Stimulated activated CD8-positive, alpha-beta memory T cell treated with anti-CD3 and anti-CD28 coated beads, Interleukin-4, amount 100 ng/mL, for 1 hour (primary cell): ENCODE measurements around the gene TMED6.

Experiments used
- DNase-seq, 2 donors: peaks; one replicate each; pipeline ENCODE4 v3.0.0-alpha.2; 2020; ENCODE audit warnings: low read depth in 2 of 2, low spot score in 1 of 2

The TMED6 gene

GRCh38 chr16:69351309-69352027 is at the start of gene TMED6:
Gene TMED6, minus strand, starts transcription at chr16:69351786. Its CDS starts 33 bp downstream, at chr16:69351753.
- no peak for DNase-seq

GRCh38 chr16:69399361-69399760 is 47.8 kb upstream of the TMED6 start:
- no peak for DNase-seq

GRCh38 chr16:69397821-69398521 is 46.4 kb upstream of the TMED6 start:
- DNase-seq: no peak

- peak; percentile 38 to 50 for DNase-seq
Measured at GRCh38 chr16:69396187-69397061, 44.8 kb upstream of the TMED6 start.

- DNase-seq: no peak
Measured at GRCh38 chr16:69395859-69396186, 44.2 kb upstream of the TMED6 start.

- no peak for DNase-seq
Measured at GRCh38 chr16:69393898-69394849, 42.6 kb upstream of the TMED6 start.

GRCh38 chr16:69386596-69386995 is 35.0 kb upstream of the TMED6 start:
- no peak for DNase-seq

GRCh38 chr16:69384974-69385373 is 33.4 kb upstream of the TMED6 start:
- DNase-seq: no peak

GRCh38 chr16:69382421-69382820 is 30.8 kb upstream of the TMED6 start:
- no peak for DNase-seq

GRCh38 chr16:69381231-69381630 is 29.6 kb upstream of the TMED6 start:
- no peak for DNase-seq

- DNase-seq: no peak
Measured at GRCh38 chr16:69378760-69379159, 27.2 kb upstream of the TMED6 start.

- no peak for DNase-seq
Measured at GRCh38 chr16:69378036-69378435, 26.4 kb upstream of the TMED6 start.

- DNase-seq: no peak
Measured at GRCh38 chr16:69376393-69377059, 24.9 kb upstream of the TMED6 start.

GRCh38 chr16:69373019-69373418 is 21.4 kb upstream of the TMED6 start:
- no peak for DNase-seq

- no peak for DNase-seq
Measured at GRCh38 chr16:69371564-69371963, 20.0 kb upstream of the TMED6 start.

- DNase-seq: no peak
Measured at GRCh38 chr16:69368866-69369265, 17.3 kb upstream of the TMED6 start.

- no peak for DNase-seq
Measured at GRCh38 chr16:69367980-69368379, 16.4 kb upstream of the TMED6 start.

- DNase-seq: no peak
Measured at GRCh38 chr16:69366431-69366830, 14.8 kb upstream of the TMED6 start.

- DNase-seq: no peak
Measured at GRCh38 chr16:69365901-69366300, 14.3 kb upstream of the TMED6 start.

GRCh38 chr16:69364088-69364487 is 12.5 kb upstream of the TMED6 start:
- no peak for DNase-seq
